ENCODE data around the gene CCN6.

GRCh38 chr6:112054555-112055190 lies 769 bp downstream of the CCN6 start:
- TF ChIP-seq CTCF (IDR thresholded peaks at IDR 0.05) (no peak), POLR2A (IDR thresholded peaks at IDR 0.05) (no peak)
